ENCODE results near the gene PLXNB3.

DNA sequence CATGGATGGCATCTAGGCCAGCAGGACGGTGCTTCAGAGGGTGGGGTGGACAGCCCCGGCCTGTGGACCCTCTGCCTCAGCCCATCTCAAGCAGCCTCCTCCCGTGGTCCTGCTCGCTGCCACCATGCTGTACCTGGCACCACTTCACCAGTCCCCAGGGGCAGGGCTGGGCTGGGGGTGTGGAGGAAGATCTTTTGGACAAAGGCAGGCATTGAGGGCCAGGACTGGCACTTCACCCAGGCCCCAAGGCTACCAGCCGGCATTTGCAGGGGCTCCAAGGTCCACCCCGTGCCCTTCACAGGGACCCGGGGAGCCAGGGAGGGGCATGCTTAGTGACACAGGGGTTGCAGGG lies 713 bp downstream of the PLXNB3 start:
- TF ChIP-seq ZFP30 (CRISPR knock-in tag; IDR thresholded peaks at IDR 0.05) (no peak), CSDC2 (CRISPR knock-in tag; IDR thresholded peaks at IDR 0.05) (no peak)
- TF ChIP-seq, protein P1, sequence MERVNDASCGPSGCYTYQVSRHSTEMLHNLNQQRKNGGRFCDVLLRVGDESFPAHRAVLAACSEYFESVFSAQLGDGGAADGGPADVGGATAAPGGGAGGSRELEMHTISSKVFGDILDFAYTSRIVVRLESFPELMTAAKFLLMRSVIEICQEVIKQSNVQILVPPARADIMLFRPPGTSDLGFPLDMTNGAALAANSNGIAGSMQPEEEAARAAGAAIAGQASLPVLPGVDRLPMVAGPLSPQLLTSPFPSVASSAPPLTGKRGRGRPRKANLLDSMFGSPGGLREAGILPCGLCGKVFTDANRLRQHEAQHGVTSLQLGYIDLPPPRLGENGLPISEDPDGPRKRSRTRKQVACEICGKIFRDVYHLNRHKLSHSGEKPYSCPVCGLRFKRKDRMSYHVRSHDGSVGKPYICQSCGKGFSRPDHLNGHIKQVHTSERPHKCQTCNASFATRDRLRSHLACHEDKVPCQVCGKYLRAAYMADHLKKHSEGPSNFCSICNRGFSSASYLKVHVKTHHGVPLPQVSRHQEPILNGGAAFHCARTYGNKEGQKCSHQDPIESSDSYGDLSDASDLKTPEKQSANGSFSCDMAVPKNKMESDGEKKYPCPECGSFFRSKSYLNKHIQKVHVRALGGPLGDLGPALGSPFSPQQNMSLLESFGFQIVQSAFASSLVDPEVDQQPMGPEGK (CRISPR knock-in tag; IDR thresholded peaks at IDR 0.05; ENCODE audit: borderline replicate concordance): no peak
